Fibroblast of the conjunctiva (primary cell): ENCODE measurements around the gene IGFALS.

Experiments used
- DNase-seq: peaks from one replicate; pipeline ENCODE4 v3.0.0-alpha.2; 2010; ENCODE audit warnings: low read depth

IGFALS gene

DNA sequence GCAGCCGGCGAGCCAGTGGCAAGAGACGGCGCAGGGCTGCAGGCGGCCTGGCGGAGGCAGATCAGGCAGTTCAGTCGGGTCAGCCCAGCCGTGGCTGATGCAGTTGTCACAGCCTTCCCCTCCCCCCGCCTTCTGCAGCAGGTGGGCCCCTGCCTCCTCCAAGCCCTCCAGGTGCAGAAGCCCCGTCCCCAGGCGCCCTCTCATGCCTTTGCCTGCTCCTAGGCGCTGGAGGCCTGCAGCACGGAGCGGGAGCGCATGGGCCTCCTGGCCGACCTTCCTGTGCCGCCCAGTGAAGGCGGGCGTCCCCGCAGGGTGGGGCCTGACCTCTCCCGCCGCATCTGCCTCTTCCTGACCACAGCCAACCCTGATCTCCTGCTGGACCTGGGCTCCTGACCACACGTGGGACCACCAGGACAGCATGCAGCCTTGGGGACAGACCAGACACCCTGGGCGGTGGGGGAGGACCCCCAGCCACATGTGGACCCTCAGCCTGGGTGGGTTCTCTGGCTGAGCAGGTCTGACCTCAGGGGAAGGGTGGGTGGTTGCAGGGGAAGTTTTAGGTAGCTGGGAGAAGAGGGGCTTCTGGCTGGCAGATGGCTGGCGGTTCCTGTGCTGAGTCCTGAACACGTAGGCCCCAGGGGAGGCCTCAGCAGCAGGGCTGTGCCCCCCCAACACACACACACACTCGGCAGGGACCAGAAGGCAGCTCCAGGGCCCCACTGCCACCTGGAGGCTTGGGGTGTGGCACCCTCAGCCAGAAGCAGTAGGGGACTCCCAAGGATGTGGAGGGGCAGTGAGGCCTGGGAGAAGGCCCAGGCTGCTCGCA lies 17.4 kb downstream of the IGFALS start:
- DNase-seq, result no peak

DNA sequence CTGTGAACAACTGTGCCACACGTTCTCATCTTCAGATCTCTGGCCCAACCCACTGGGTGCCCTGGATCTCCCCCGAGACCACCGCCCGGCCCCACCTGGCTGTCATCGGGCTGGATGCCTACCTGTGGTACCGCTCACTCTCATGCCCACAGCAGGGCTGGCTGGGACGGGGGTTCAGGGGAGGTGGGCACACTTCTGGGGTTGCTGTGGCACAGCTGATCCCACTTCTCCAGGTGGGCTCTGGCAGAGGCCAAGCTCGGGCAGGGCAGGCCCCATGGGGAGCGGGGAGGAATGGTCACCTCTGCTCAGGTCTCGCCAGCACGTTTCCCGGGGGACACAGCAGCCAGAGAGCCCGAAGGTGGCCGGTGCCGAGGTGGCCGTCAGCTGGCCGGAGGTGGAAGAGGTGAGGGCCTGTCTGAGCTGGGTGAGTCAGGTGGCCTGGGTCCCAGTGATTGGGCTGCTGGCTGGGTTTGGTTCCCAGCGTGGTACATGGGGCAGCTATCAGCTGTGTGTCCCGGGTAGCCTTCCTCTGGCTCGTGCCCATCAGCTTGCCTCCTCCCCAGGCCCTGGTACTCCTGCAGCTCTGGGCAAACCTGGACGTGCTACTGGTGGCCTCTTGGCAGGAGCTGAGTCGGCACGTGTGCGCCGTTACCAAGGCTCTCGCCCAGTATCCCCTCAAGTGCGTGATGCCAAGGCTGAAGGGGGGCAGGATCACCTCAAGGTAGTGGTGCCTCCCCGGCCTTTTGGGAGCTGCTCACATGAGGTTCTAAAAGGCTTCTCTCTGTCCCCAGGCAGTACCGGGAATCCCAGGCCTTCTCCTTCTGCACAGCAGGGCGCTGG lies 18.3 kb downstream of the IGFALS start:
- DNase-seq, result no peak

DNA sequence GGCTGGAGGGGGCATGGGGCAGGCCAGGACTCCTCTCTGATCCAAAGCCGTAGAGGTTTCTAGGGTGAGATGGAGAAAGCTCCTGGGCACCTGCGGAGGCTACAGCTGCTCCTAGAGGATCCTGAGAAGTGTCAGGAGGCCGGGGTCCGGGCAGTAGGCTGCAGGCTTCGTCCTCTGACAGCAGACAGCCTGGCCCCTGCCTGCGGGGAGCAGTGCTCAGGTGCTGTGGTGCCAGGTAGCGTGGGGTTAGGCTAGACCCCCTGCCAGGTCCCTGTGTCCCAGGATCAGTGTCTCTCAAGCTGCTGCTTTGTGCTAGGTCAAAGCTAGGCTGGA lies 19.1 kb downstream of the IGFALS start:
- DNase-seq, result no peak

DNA sequence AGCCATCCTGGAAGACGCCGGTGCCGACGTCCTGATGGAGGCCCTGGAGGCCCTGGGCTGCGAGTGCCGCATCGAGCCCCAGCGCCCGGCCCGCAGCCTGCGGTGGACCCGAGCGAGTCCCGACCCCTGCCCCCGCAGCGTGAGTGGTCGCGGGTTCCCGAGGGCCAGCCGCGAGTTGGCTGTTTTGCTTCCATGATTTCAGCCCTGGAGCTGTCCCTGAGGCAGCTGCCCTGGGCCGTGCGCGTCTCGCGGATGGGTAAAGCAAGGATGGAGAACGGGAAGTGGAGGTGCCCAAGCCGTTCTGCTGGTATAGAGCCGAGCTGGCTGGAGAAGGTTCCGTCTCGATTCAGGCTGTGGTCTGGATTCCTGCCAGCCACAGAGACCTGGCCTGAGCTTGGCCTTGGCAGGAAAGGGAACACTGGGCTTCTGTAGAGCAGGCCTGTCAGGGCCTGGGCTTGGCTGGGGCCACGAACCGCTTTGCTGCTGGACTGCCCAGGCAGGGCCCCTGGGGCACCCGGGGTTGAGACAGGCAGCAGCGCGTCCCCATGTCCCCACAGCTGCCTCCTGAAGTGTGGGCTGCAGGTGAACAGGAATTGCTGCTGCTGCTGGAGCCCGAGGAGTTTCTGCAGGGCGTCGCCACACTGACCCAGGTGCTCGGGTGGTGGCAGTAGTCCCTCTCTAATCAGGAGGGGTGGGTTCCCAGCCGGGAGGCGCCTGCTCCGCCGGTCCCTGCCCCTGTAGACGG lies 19.6 kb downstream of the IGFALS start:
- no peak for DNase-seq

DNA sequence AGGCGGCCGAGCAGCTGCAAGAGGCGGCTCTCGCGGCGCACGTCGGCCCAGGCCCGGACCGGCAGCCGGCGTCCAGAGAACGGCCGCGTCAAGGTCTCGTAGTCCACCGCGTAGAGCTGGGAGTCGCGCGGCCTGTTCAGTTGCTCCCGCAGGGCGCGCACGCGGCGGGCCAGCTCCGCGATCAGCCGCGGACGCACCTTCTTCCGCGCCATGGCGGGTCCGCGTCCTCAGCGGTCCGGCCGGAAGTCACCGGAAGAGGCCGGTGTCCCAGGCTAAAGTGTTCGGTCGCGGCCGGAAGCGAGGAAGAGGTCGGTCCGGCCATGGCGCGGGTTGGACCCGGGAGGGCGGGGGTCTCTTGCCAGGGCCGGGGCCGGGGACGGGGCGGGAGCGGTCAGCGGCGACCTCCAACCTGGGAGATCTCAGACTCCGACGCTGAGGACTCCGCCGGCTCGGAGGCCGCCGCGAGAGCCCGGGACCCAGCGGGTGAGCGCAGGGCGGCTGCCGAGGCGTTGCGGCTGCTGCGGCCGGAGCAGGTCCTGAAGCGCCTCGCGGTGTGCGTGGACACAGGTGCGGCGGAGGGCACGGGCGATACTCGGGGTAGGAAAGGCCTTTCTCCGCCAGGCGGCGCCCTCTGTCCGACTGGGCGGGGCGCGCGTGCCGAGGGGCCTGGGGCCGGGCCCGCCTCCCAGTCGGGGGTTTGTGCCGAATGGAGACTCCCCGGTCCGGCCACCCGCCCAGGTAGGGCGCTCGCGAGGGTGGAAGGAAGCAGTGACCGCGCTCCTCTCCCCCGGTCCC lies 20.4 kb downstream of the IGFALS start, which contains the start of gene MRPS34:
Gene MRPS34 (minus strand): TSS at position 227 of the 795 bp plus-strand sequence. CDS start 15 bp downstream, at position 212.
- peak; percentile 37 for DNase-seq

DNA sequence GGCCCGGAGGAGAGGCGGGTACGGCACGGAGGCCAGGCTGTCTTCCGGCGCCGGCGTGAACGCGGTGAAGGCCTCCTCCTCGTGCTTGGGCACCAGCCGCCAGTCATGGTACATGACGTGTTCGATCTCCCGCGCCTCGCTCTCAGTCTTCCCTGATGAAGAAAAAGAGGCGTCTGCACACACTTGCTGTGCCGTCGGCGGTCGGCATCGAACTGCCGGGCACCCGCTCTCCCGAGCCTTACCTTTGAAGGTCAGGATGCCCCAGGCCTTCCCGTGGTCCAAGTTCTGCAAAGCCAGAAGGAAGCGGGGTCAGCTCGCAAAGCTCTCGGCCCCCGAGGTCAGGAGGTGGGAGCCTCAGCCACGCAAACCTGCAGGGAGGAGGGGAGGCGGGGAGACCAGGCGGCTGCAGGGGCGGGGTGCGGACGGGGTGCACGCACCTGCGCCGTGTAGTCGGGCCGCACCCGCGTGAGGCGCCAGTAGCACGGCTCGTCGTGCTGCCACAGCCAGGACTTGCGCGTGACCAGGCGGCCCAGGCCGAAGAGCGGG lies 21.1 kb downstream of the IGFALS start, which contains the start of gene EME2:
Gene EME2 (plus strand): TSS at position 449 of the 546 bp plus-strand sequence. CDS start 418 bp downstream, outside the sequence.
- DNase-seq, result no peak

DNA sequence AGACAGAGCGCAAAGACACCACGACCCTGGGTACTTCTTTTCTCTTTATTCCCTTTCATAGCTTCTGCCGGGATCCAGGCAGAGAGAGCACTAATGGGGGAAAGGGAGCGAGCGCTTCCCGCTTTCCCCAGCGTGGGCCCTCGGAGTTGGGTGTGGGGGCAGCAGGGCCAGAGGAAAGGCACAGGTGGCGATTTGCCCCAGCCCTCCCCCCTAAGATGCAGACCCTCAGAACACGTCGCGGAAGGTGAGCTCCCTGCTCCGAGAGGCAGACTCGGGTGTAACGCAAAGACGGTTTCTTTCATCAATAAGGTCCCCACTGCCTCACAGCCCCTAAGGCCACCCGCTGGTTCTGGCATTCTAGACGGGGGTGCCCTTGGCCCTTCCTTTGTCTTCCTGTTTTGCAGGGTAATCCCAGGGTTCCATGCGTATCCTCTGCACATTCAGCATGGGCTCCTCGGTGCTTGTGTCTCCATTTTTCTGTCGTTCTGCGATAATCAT lies 21.6 kb downstream of the IGFALS start:
- no peak for DNase-seq

DNA sequence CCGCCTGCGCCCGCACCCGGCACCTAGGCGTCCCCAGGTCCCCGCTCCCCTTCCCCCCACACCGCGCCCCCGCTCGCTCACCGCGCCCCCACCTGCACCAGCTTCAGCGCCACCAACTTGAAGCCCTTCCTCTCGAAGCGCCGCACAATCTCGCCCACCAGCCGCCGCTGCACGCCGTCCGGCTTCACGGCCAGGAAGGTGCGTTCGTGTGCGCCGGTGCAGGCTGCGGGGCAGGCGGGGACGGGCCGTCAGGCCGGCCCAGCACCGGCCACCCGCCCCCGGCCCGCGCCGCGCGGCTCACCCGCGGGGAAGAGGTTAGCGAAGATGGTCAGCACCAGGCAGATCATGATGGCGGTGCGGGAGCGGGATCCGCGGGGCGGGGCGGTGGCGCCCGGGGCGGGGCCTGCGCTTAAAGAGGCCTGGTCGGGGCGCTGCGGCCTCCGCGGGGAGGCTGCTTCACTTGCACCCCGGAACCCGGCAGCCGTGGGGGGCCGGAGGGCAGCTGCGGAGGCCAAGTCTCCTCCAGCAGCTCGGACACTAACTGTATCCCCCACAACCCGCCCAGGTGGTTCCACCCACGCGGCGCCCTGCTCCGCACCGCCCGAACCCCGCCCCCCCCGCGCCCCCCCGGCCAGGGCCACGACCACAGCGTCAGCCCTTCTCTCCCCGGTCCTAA lies 22.2 kb downstream of the IGFALS start, which contains the start of gene NME3:
Gene NME3 (minus strand): TSS at position 356 of the 676 bp plus-strand sequence. CDS start 9 bp downstream, at position 347.
- DNase-seq, result no peak

DNA sequence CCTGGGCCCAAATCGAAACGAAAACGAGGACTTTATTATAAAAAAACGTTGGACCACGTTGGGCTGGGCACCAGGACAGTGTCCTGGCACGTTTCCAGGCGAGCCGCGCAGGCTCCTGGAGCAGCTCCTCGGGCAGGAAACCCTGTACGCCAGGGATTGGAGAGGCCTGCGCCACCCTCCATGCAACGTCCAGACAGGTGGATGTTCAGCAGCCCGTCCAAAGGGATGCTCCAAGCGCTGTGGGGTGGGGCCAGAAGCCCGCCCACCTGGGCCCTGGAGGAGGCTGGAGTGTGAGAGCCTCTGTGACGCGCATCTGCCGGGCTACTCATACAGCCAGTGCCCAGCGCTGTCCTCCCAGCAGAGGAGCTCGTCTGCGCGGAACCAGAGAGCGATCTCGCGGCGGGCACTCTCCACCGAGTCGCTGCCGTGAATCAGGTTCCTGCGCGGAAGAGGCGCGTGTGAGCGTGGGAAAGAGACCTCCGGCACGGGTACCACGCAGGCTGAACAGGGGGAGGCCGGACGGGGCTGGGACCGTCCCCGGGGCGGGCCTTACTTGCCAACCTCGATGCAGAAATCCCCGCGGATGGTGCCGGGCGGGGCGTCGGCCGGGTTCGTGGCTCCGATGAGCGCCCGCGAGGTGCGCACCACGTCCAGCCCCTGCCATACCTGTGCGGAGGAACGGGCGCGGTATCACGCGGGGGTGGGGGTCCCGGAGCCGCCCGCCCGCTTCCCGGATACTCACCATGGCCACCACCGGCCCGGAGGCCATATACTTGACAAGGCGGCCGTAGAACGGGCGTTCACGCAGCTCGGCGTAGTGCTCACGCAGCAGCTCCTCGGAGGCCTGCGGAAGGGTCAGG lies 22.9 kb downstream of the IGFALS start:
- DNase-seq, result peak; percentile 23

DNA sequence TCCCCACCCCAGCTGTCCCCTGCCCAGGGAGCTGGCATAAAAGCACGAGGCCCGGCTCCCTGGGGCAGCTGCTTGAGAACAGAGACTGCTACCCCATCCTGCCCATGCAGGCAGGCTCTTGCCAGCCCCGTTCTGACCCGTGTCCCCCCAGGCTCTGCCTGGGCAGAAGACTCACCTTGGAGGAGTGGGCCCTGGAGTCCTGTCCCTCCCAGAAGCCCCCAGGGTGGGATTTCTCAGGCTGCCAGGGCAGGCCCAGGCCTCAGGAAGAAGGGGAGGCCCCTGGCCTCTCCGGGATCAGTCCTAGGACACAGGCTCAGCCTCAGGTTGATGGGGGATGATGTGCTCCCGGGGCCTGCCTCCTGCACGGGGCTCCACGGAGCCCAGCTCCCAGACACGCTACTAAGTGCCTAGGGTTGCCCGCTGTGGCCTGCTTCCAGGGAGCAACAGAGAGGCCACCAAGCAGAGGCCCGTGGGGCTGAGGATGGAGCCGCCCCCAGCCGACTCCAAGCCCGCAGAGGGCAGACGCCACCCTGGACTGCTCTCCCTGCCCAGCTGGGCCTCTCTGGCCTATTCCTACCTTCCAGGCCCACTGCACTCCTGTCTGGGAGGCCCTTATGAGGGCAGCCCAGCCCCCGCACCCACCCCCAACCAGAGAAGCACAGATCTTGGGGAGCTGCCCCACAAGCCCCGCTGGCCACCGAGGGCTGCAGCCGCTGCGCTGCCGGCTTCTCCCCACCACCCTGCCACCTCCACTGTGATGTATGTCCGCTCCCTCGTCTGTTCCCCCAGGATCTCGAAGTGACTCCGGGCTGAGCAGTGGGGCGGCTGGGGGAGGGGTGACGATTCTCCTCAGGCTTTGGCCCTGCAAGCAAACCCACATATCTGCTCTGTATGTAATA lies 23.9 kb downstream of the IGFALS start:
- no peak for DNase-seq

DNA sequence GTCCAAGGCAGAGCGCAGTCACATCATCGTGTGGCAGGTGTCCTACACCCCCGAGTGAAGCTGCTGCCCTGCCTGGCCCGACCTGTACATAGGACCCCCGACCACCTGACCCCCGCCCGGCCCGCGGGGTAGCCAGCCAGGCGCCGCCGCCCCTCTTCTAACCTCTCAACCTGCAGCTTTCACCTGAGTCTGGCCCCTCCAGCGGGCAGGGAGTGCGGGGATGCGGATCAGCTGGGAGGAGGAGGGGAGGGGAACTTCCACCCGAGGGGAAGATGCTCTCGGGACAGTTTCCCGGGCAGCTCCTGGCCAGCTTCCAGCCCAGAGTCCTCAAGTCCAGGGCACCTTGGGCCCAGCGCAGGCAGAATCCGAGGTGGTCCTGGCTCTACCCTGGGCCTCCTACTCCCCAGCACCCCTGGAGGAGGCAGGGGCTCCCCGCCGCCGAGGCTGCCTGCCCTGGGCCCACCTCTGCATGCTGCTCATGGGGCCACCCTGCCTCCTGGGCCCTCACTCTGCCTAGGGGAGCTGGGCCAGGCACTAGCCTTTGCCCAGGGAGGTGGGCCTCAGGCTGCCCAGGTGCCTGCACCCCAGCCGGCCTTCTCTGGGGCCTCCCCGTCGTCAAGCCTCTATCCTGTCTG lies 24.6 kb downstream of the IGFALS start:
- no peak for DNase-seq

DNA sequence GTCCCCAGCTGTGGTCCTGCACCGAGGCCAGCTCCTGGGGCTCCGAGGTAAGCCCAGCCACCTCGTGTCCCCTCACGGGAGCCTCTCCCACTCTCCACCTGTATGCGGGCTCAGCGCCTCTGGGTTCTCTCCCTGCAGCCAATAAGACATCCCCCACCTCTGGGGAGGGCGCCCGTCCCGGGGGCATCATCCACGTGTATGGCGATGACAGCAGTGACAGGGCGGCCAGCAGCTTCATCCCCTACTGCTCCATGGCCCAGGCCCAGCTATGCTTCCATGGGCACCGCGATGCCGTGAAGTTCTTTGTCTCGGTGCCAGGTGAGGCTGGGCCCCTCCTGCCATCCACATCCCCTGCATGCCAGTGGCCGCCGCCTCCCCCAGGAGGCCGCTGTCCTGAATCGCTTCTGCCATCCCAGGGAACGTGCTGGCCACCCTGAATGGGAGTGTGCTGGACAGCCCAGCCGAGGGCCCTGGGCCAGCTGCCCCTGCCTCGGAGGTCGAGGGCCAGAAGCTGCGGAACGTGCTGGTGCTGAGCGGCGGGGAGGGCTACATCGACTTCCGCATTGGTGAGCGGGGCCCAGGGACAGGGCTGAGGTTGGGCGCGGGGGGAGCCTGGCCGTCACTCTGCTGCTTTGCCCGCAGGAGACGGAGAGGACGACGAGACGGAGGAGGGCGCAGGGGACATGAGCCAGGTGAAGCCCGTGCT lies 25.3 kb downstream of the IGFALS start:
- no peak for DNase-seq

DNA sequence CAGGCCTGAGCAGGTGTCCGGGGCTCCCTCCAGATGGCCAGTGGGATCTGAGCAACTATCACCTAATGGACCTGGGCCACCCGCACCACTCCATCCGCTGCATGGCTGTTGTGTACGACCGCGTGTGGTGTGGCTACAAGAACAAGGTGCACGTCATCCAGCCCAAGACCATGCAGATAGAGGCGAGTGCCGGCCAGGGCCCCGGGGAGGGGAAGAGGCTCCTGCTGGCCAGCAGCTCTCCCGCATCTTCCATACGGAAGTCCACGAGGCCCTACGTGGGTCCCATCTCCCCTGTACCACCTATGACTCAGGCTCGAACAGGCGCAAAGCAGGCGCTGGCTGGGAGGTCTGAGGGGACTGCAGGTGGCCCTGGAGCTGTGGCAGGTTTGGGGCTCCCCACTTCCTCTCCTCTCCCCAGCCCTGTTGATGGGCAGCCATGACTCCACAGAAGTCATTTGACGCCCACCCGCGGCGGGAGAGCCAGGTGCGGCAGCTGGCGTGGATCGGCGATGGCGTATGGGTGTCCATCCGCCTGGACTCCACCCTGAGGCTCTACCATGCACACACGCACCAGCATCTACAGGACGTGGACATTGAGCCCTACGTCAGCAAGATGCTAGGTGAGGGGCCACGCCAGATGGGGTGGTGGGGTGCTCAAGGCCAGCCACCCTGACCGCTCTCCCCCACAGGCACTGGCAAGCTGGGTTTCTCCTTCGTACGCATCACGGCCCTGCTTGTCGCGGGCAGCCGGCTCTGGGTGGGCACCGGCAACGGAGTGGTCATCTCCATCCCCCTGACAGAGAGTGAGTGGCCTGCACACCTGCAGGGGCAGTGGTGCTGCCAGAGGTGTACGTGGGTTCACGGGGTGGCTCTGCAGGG lies 26.1 kb downstream of the IGFALS start:
- DNase-seq, result no peak

DNA sequence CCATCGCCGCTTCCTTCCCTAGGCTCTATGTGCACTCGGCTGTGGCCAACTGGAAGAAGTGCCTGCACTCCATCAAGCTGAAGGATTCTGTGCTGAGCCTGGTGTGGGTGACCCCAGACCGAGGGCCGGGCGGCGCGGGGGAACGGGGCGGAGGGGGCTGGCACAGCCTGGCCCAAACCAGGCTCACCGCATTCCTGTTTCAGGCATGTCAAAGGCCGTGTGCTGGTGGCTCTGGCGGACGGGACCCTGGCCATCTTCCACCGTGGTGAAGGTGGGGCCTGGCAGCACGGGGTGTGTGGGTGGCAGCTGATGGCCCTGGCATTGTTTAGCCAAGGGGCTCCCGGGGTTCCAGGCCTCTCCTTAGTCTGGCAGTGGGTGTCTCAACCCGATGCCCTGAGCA lies 26.8 kb downstream of the IGFALS start:
- DNase-seq, result no peak

DNA sequence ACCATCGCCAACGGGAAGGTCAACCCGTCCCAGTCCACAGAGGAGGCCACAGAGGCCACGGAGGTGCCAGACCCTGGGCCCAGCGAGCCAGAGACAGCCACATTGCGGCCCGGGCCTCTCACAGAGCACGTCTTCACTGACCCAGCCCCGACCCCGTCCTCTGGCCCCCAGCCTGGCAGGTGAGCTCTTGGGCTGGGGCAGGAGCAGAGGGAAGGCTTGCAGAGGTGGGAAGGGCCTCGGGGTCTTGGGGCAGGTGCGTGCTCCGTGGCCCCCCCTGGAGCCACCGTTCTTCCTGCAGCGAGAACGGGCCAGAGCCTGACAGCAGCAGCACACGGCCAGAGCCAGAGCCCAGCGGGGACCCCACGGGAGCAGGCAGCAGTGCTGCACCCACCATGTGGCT lies 27.3 kb downstream of the IGFALS start:
- no peak for DNase-seq

DNA sequence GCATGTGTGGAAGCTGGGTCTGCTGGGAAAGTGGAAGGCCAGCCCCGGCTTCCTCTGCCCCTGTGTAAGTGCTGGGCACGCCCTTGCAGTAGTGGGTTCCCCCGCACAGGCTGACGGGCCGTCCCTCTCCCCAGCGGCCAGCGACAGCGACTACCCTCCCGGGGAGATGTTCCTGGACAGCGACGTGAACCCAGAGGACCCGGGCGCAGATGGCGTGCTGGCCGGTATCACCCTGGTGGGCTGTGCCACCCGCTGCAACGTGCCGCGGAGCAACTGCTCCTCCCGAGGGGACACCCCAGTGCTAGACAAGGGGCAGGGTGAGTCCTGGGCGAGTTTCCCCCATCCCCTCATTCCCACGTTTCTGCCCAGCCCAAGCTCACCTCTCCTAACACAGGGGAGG lies 27.7 kb downstream of the IGFALS start:
- no peak for DNase-seq
